ENCODE data around the gene FOLR1.

GRCh38 chr11:72217841-72218240 is 25.9 kb downstream of the FOLR1 start:
- TF ChIP-seq EP300 (IDR thresholded peaks at IDR 0.05; ENCODE audit: borderline replicate concordance in 1 of 2, control insufficient read depth in 1 of 2, low read depth in 2 of 2, low read length in 2 of 2) (no peak), POLR2A (IDR thresholded peaks at IDR 0.05; ENCODE audit: low read depth, low read length) (no peak)
- TF ChIP-seq, protein P1, sequence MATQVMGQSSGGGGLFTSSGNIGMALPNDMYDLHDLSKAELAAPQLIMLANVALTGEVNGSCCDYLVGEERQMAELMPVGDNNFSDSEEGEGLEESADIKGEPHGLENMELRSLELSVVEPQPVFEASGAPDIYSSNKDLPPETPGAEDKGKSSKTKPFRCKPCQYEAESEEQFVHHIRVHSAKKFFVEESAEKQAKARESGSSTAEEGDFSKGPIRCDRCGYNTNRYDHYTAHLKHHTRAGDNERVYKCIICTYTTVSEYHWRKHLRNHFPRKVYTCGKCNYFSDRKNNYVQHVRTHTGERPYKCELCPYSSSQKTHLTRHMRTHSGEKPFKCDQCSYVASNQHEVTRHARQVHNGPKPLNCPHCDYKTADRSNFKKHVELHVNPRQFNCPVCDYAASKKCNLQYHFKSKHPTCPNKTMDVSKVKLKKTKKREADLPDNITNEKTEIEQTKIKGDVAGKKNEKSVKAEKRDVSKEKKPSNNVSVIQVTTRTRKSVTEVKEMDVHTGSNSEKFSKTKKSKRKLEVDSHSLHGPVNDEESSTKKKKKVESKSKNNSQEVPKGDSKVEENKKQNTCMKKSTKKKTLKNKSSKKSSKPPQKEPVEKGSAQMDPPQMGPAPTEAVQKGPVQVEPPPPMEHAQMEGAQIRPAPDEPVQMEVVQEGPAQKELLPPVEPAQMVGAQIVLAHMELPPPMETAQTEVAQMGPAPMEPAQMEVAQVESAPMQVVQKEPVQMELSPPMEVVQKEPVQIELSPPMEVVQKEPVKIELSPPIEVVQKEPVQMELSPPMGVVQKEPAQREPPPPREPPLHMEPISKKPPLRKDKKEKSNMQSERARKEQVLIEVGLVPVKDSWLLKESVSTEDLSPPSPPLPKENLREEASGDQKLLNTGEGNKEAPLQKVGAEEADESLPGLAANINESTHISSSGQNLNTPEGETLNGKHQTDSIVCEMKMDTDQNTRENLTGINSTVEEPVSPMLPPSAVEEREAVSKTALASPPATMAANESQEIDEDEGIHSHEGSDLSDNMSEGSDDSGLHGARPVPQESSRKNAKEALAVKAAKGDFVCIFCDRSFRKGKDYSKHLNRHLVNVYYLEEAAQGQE (IDR thresholded peaks at IDR 0.05; ENCODE audit: low read depth, low read length): no peak
